Measurements from ENCODE around the gene CACNG4. TPM values are rescaled to one million over a fixed set of nuclear protein-coding genes. Genes with fewer than 3 reads are reported as not detected.

CACNG4 gene
- polyA plus RNA-seq, 2 of the 4 experiments (the other 2 are of a cell fraction): 6.2 to 10.2 TPM

DNA sequence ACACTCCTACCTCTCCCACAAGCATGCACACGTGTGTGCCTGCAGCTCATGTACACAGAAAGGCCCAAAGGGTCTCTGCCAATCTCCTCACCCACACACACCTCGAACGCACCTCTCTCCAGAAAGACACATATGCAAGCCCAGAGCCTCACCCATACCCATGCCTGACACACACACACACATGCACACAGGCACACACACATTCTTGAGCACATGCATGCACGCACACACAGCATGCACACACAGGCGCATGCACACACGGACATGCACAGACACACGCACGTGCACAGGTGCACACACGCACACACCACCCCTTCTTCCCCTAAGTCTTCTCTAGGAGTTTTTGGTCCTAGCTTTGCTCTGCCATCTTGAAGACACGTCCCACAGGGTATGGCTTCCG lies 48.7 kb upstream of the CACNG4 start:
- Histone ChIP-seq H3K4me1 (no peaks in the 10 kb centered on the region), H3K9me3 (peaks cover under 1% of the 10 kb centered on the region; the same call in 1 of the 3 replicates), H3K4me3 (no peak overlapping the region), H3K27ac (no peak overlapping the region), H3K4me2 (no peak overlapping the region)
- POLR2A ChIA-PET: no interaction called here
- CTCF ChIA-PET: interaction anchor here (0.8 to 4.1 kb wide), 11 partner anchors 10 to 242 kb away, joined by 3 to 22 read pairs (median 6); no protein-coding TSS in a partner anchor
- ATAC-seq (no peak), DNase-seq (ENCODE audit: low read depth in 1 of 2, low spot score in 1 of 2) (no peak), FAIRE-seq (no peak)
- 84% methylated on average over 11 of the region's 11 CpGs for WGBS (ENCODE audit: missing lambda C conversion rate)
- TF ChIP-seq EHF (CRISPR knock-in tag; IDR thresholded peaks at IDR 0.05) (no peak), JUN (IDR thresholded peaks at IDR 0.05) (no peak), EHMT2 (IDR thresholded peaks at IDR 0.05; ENCODE audit: low read depth) (no peak), TP53 (CRISPR knock-in tag; IDR thresholded peaks at IDR 0.05) (no peak), NFE2L2 (conservative IDR thresholded peaks at IDR 0.05; ENCODE audit: low read length) (no peak)
- TF ChIP-seq, protein P1, sequence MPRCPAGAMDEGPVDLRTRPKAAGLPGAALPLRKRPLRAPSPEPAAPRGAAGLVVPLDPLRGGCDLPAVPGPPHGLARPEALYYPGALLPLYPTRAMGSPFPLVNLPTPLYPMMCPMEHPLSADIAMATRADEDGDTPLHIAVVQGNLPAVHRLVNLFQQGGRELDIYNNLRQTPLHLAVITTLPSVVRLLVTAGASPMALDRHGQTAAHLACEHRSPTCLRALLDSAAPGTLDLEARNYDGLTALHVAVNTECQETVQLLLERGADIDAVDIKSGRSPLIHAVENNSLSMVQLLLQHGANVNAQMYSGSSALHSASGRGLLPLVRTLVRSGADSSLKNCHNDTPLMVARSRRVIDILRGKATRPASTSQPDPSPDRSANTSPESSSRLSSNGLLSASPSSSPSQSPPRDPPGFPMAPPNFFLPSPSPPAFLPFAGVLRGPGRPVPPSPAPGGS (IDR thresholded peaks at IDR 0.05): no peak
- TF ChIP-seq, protein P2, sequence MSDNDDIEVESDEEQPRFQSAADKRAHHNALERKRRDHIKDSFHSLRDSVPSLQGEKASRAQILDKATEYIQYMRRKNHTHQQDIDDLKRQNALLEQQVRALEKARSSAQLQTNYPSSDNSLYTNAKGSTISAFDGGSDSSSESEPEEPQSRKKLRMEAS (IDR thresholded peaks at IDR 0.05): no peak

DNA sequence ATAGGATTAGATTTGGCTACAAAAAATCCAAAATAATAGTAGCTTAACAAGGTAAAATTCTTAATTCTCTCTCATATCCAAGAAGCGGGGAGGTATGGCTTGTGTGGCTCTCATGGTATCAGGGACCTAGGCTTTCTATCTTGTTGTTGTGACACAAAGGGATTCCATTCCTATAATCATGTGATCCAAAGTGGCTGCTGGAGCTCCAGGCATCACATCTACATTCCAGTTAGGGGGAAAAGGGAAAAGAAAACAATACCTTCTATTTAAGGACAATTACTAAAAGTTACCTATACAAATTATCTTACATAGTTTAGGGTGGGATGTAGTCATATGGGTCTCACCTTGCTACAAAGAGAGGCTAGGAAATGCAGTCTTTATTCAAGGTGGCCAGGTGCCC lies 47.6 kb upstream of the CACNG4 start:
- WGBS (ENCODE audit: missing lambda C conversion rate): 81% methylated on average over 1 of the region's 1 CpG
- Histone ChIP-seq H3K9me3 (peaks cover 5% of the 10 kb centered on the region; the same call in 1 of the 3 replicates), H3K4me2 (no peak overlapping the region), H3K4me3 (no peak overlapping the region), H3K27ac (no peak overlapping the region), H3K4me1 (no peaks in the 10 kb centered on the region)
- TF ChIP-seq HOXA7 (CRISPR knock-in tag; IDR thresholded peaks at IDR 0.05) (no peak), CHD4 (IDR thresholded peaks at IDR 0.05; ENCODE audit: borderline replicate concordance) (no peak), HOXB13 (CRISPR knock-in tag; IDR thresholded peaks at IDR 0.05; ENCODE audit: low read depth) (no peak), GATA3 (IDR thresholded peaks at IDR 0.05; ENCODE audit: borderline replicate concordance) (no peak), MYC (IDR thresholded peaks at IDR 0.05; ENCODE audit: borderline replicate concordance, low read length) (no peak), MAFK (IDR thresholded peaks at IDR 0.05; ENCODE audit: partially characterized antibody) (no peak), ZC3H11A (IDR thresholded peaks at IDR 0.05) (no peak), RAD21 (conservative IDR thresholded peaks at IDR 0.05 in 1 of 2, IDR thresholded peaks at IDR 0.05 in 1 of 2) (no peak), FOXS1 (CRISPR knock-in tag; IDR thresholded peaks at IDR 0.05) (no peak), ZSCAN20 (CRISPR knock-in tag; IDR thresholded peaks at IDR 0.05) (no peak), RFX5 (IDR thresholded peaks at IDR 0.05) (no peak), RCOR1 (IDR thresholded peaks at IDR 0.05; ENCODE audit: low read depth, low read length) (no peak), TFCP2L1 (CRISPR knock-in tag; IDR thresholded peaks at IDR 0.05) (no peak), MAZ (IDR thresholded peaks at IDR 0.05; ENCODE audit: borderline replicate concordance, low read depth, low read length) (no peak), JUN (IDR thresholded peaks at IDR 0.05) (no peak), KDM5A (IDR thresholded peaks at IDR 0.05) (no peak), CEBPB (IDR thresholded peaks at IDR 0.05) (no peak)
- TF ChIP-seq, protein P3, sequence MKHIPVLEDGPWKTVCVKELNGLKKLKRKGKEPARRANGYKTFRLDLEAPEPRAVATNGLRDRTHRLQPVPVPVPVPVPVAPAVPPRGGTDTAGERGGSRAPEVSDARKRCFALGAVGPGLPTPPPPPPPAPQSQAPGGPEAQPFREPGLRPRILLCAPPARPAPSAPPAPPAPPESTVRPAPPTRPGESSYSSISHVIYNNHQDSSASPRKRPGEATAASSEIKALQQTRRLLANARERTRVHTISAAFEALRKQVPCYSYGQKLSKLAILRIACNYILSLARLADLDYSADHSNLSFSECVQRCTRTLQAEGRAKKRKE (CRISPR knock-in tag; IDR thresholded peaks at IDR 0.05; ENCODE audit: low read depth): no peak
- TF ChIP-seq, protein P4, sequence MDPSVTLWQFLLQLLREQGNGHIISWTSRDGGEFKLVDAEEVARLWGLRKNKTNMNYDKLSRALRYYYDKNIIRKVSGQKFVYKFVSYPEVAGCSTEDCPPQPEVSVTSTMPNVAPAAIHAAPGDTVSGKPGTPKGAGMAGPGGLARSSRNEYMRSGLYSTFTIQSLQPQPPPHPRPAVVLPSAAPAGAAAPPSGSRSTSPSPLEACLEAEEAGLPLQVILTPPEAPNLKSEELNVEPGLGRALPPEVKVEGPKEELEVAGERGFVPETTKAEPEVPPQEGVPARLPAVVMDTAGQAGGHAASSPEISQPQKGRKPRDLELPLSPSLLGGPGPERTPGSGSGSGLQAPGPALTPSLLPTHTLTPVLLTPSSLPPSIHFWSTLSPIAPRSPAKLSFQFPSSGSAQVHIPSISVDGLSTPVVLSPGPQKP (IDR thresholded peaks at IDR 0.05; ENCODE audit: low read depth, low read length): no peak
- TF ChIP-seq, protein P5, sequence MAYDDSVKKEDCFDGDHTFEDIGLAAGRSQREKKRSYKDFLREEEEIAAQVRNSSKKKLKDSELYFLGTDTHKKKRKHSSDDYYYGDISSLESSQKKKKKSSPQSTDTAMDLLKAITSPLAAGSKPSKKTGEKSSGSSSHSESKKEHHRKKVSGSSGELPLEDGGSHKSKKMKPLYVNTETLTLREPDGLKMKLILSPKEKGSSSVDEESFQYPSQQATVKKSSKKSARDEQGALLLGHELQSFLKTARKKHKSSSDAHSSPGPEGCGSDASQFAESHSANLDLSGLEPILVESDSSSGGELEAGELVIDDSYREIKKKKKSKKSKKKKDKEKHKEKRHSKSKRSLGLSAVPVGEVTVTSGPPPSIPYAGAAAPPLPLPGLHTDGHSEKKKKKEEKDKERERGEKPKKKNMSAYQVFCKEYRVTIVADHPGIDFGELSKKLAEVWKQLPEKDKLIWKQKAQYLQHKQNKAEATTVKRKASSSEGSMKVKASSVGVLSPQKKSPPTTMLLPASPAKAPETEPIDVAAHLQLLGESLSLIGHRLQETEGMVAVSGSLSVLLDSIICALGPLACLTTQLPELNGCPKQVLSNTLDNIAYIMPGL (CRISPR knock-in tag; IDR thresholded peaks at IDR 0.05; ENCODE audit: borderline replicate concordance): no peak
- ChIA-PET POLR2A (no interaction called here), CTCF (interaction anchor here (0.7 to 4.1 kb wide), 7 partner anchors 15 to 241 kb away, joined by 3 to 22 read pairs (median 6); no protein-coding TSS in a partner anchor)
- DNase-seq (ENCODE audit: low read depth in 1 of 2, low spot score in 1 of 2) (no peak), FAIRE-seq (no peak), ATAC-seq (no peak)

Measured in A549 (cell line).